Right lobe of liver (tissue), 6 donors: ENCODE results near the gene ARHGEF19. TPM values are rescaled to one million over a fixed set of nuclear protein-coding genes. Genes with fewer than 3 reads are reported as not detected.
"Not testable (repeated sequence)": the region's sequence is repeated elsewhere in the genome, so short reads cannot be mapped to it uniquely, and the experiment has no call there.

ENCODE experiments used
- ATAC-seq, 4 donors: fragments of 200-7000 bp; cut with Tn5 transposase; one replicate each; pipeline ENCODE4 v1.9.1; 2020; ENCODE audit warnings: mild to moderate bottlenecking in 4 of 4, moderate library complexity in 4 of 4
- DNase-seq, 3 donors: peaks; one replicate each; pipeline ENCODE4 v3.0.0-alpha.2; 2020
- H3K27ac ChIP-seq, 3 donors: fragments of 200-600 bp; one replicate each; pipeline ENCODE4 v1.8.0; 2022
- H3K27me3 ChIP-seq, 2 donors: fragments of 200-600 bp; one replicate each; pipeline ENCODE4 v1.8.0; 2022
- H3K36me3 ChIP-seq, 4 donors: fragments of 200-600 bp; sonication (generic) in 1 of 4; one replicate each; pipeline versions ENCODE4 v1.5.1 to v1.8.0; 2017 to 2022; ENCODE audit warnings: control low read depth in 1 of 4
- H3K4me1 ChIP-seq, 4 donors: fragments of 200-600 bp; sonication (generic) in 1 of 4; one replicate each; pipeline versions ENCODE4 v1.5.1 to v1.8.0; 2017 to 2022; ENCODE audit warnings: control low read depth in 1 of 4
- H3K4me3 ChIP-seq, 3 donors: fragments of 200-600 bp; one replicate each; pipeline ENCODE4 v1.8.0; 2022
- H3K9me3 ChIP-seq, 4 donors: fragments of 200-600 bp; sonication (generic) in 1 of 4; one replicate each; pipeline versions ENCODE4 v1.5.1 to v1.8.0; 2017 to 2022; ENCODE audit warnings: control low read depth in 1 of 4
- POLR2A ChIP-seq: fragments of 450-650 bp; IDR thresholded peaks from one replicate; pipeline ENCODE4 v1.6.1; 2017; ENCODE audit warnings: antibody characterized with exemption, mild to moderate bottlenecking
- WGBS: methylation state at CpG from one replicate; pipeline ENCODE4 v1.1.6; 2018; ENCODE audit warnings: low coverage, low lambda C conversion rate; ENCODE audit not compliant: insufficient coverage; ENCODE audit errors: missing lambda C conversion rate; 5-methylcytosine and 5-hydroxymethylcytosine counted together
- intact Hi-C, 2 donors: fragments of 100-400 bp; cut with DNase I; formaldehyde crosslinking; loops; one replicate each; pipeline versions ENCODE4 v1.11.2 to v1.14.1; 2022
- total RNA-seq, 6 experiments: library from RNA; depleted of rRNA in 2 of 6; stranded (reverse); fragments of >200 nt in 2 of 6; fragmentation: NEBNext Ultra II Directional in 3 of 6; extraction: Animal tissue kit (Norgen Biotek cat#: 25700) in 3 of 6; gene quantifications; one replicate each; pipeline versions ENCODE4 v1.1.0 to v1.2.4, GENCODE V29; 2016 to 2023
- TF ChIP-seq, protein P1 (sequence below), 4 donors: fragments of 200-600 bp in 3 of 4; fragments of 450-650 bp in 1 of 4; IDR thresholded peaks; one replicate each; pipeline versions ENCODE4 v1.5.1 to v1.8.0; 2016 to 2022; ENCODE audit warnings: antibody characterized with exemption in 4 of 4, mild to moderate bottlenecking in 2 of 4
- donor health status: DM: no; HTN: yes; CAD: no.
- donor health status: DM: no; HTN: no; CAD: no.
- donor health status: DM: no; HTN: no; CAD: no.
- donor health status: DM: no; HTN: yes; CAD: no.
- donor health status: DM: no; HTN: yes; CAD: no.

ARHGEF19 gene
- total RNA-seq, 6 experiments from 2014 or later, result 0.31 to 2.8 (median 1.5) TPM

DNA sequence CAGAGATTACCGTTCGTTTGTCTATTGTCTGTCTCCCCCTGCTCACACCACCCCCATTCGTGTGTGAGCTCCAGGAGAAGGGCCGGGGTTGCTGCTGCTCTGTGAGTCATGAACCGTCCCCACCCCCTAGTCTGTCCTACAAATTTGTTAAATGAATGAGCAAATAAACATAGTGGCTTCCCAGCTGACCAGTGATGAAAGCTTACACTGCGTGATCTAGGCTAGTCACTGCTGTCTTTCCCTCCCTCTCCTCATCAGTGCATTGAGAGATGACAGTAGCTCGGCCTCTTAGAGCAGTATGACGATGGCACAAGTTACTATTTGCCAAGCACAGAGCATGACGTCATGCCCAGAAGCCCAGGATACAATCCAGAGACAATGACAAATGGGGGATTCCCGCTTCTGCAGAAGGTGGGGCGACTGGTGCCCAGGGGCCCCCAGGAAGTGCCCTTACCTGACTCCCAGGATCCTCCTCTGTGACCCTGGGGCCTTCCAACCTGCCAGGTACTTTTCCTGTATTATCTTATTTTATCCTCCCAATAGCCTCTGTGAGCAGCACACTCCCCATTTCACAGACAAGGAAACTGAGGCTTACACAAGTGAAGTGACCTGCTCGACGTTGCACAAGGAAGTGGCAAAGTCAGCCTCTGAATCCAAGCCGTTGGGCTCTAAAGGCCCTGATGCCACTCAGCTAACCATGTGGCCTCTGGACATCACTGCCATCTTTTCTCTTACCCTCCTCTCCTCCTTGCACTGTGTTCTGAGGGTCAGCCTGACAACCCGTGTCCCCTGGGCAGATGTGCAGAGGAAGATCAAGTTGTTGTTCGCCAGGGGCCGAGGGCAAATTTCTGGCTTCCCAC, 48.0 kb downstream of the ARHGEF19 start:
- intact Hi-C loops, result no loop called here
- no peak overlapping the region for H3K4me3 ChIP-seq
- TF ChIP-seq, protein P1, sequence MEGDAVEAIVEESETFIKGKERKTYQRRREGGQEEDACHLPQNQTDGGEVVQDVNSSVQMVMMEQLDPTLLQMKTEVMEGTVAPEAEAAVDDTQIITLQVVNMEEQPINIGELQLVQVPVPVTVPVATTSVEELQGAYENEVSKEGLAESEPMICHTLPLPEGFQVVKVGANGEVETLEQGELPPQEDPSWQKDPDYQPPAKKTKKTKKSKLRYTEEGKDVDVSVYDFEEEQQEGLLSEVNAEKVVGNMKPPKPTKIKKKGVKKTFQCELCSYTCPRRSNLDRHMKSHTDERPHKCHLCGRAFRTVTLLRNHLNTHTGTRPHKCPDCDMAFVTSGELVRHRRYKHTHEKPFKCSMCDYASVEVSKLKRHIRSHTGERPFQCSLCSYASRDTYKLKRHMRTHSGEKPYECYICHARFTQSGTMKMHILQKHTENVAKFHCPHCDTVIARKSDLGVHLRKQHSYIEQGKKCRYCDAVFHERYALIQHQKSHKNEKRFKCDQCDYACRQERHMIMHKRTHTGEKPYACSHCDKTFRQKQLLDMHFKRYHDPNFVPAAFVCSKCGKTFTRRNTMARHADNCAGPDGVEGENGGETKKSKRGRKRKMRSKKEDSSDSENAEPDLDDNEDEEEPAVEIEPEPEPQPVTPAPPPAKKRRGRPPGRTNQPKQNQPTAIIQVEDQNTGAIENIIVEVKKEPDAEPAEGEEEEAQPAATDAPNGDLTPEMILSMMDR (IDR thresholded peaks at IDR 0.05), result no peak
- no peak for TF ChIP-seq POLR2A
- DNase-seq (no peak), ATAC-seq (peak; percentile 19 to 86 (median 46))
- no peaks in the 10 kb centered on the region for H3K9me3 ChIP-seq
- H3K4me1 ChIP-seq, result no peaks in the 10 kb centered on the region
- WGBS, result 35% methylated on average over 13 of the region's 17 CpGs
- no peaks in the 10 kb centered on the region for H3K27me3 ChIP-seq
- H3K27ac ChIP-seq, result no peak overlapping the region
- no peaks in the 10 kb centered on the region for H3K36me3 ChIP-seq

DNA sequence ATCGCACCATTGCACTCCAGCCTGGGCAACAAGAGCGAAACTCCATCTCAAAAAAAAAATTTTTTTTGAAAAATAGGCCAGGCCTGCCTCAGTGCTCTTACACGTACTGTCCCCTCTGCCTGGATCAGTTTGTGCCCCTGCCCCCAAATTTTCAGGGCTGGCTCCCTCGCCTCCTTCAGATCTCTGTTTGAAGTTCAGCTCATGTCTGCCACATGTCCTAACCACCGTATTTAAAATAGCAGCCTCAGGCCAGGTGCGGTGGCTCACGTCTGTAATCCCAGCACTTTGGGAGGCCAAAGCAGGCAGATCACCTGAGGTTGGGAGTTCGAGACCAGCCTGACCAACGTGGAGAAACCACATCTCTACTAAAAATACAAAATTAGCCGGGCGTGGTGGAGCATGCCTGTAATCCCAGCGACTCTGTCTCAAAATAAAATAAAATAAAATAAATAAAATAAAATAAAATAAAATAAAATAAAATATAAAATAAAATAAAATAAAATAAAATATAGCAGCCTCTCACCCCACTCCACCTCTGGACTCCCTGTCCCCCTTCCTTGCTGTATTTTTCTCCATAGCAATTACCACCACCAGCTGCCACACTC, 48.7 kb downstream of the ARHGEF19 start:
- H3K4me3 ChIP-seq, H3K4me1 ChIP-seq, H3K27ac ChIP-seq, H3K27me3 ChIP-seq, ATAC-seq, H3K9me3 ChIP-seq, DNase-seq, intact Hi-C loops, H3K36me3 ChIP-seq: not testable (repeated sequence)
- WGBS, result 90% methylated on average over 11 of the region's 12 CpGs

DNA sequence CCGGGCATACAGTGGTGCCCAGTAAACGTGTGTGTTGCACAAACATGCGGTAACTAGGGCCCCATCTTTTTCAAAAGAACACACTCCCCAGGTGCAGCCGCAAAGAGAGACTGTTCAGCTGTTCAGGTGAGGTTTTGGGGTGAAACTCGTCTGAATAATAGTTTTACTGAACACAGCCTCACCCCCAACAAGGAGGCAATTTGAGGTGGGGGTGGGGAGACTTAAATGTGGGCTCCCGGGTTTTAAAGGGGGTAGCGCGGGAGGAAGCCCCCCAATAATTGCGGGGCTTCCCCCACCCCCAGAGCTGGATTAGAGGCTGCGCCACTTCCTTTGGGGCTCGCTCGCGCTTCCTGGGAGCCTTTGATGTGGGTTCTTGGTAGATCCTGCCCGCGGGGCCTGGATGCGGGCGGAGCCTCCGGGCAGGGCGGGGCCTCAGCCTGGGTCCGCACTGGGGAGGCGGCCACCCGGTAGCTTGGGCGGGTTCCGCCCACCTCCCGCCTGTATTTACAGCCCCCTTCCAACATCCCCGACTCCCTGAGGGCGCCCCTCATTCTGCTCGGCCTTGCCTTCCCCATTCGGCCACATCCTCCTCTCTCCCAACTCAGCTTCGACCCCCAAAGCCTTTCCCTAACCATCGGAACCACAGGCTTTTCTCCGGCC, 50.2 kb downstream of the ARHGEF19 start:
- Histone ChIP-seq H3K4me3 (no peak overlapping the region), H3K36me3 (no peaks in the 10 kb centered on the region), H3K9me3 (no peaks in the 10 kb centered on the region), H3K4me1 (no peaks in the 10 kb centered on the region), H3K27me3 (no peaks in the 10 kb centered on the region), H3K27ac (no peak overlapping the region)
- no peak for TF ChIP-seq POLR2A
- TF ChIP-seq, protein P1 (IDR thresholded peaks at IDR 0.05), result no peak
- ATAC-seq (no peak), DNase-seq (no peak)
- intact Hi-C loops, result no loop called here
- WGBS, result 55% methylated on average over 11 of the region's 32 CpGs

DNA sequence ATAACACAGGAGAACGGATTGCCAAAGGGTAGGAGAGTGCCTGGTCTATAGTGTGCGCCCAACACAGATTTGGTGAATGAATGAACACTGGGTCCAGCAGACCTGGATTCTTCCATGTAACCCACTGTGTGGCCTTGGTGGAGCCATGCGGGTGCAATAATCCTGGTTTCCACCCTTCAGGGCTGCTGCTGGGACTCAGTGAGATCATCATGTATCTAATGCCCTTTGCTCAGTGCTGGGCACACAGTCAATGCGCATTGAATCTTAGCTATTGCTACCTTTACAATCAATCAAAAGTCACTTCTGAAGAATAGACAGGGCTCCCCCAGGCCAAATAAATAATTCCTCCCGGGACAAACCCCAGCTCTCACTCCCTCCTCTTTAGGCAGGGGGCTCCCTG, 50.7 kb downstream of the ARHGEF19 start:
- intact Hi-C loops, result no loop called here
- Histone ChIP-seq H3K36me3 (no peaks in the 10 kb centered on the region), H3K9me3 (no peaks in the 10 kb centered on the region), H3K4me3 (no peak overlapping the region), H3K27me3 (no peaks in the 10 kb centered on the region), H3K4me1 (peaks cover 0 to under 1% (median under 1%) of the 10 kb centered on the region in 4 donors), H3K27ac (no peak overlapping the region)
- ATAC-seq (no peak), DNase-seq (no peak)
- TF ChIP-seq, protein P1 (IDR thresholded peaks at IDR 0.05), result no peak
- no peak for TF ChIP-seq POLR2A
- 86% methylated on average over 1 of the region's 5 CpGs for WGBS
